GM21529 (cell line): ENCODE data around the gene HSPB7.
"Not testable (repeated sequence)": the region's sequence is repeated elsewhere in the genome, so short reads cannot be mapped to it uniquely, and the experiment has no call there.

ENCODE experiments used
- ATAC-seq: cut with Tn5 transposase; IDR thresholded peaks from one replicate; pipeline ENCODE4 v1.9.1; 2021; ENCODE audit not compliant: unreplicated experiment

Gene HSPB7

DNA sequence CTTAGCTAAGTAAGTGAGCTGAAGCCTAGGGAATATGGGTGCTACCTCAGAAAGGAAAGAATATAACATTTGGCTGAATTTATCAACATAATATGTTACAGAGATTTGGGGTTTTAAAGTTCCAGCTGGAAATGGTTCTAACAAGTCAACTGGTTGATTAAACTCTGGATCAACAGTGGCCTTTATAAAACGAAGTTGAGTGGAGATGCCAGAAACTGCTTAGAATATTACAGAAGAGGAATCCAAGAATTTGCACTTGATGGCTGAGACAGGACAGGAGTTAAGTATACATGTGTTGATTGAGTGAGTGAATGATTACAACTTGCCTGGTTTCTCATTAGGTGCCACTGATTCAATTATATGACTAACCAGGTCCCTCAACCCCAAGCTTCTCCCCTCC, 34.6 kb downstream of the HSPB7 start:
- no peak for ATAC-seq

DNA sequence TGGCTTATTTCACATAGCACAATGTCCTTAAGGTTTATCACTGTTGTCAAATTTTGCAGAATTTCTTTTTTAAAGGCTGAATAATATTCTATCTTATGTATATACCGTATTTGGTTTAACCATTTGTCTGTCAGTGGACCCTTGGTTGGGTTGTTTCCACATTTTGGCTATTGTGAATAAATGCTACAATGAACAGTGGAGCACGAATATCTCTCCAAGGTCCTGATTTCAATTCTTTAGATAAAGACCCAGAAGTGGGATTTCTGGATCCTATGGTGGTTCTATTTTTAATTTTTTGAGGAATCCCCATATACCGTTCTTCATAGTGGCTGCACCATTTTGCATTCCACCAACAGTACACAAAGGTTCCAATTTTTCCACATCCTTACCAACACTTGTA, 36.2 kb downstream of the HSPB7 start:
- ATAC-seq, result no peak

DNA sequence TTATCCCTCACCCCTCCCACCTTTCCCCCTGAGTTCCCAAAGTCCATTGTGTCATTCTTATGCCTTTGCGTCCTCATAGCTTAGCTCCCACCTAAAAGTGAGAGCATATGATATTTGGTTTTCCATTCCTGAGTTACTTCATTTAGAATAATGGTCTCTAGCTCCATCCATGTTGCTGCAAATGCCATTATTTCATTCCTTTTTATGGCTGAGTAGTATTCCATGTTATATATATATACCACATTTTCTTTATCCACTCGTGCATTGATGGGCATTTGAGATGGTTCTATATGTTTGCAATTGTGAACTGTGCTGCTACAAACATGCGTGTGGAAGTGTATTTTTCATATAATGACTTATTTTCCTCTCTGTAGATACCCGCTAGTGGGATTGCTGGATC, 39.9 kb downstream of the HSPB7 start:
- ATAC-seq, result not testable (repeated sequence)

DNA sequence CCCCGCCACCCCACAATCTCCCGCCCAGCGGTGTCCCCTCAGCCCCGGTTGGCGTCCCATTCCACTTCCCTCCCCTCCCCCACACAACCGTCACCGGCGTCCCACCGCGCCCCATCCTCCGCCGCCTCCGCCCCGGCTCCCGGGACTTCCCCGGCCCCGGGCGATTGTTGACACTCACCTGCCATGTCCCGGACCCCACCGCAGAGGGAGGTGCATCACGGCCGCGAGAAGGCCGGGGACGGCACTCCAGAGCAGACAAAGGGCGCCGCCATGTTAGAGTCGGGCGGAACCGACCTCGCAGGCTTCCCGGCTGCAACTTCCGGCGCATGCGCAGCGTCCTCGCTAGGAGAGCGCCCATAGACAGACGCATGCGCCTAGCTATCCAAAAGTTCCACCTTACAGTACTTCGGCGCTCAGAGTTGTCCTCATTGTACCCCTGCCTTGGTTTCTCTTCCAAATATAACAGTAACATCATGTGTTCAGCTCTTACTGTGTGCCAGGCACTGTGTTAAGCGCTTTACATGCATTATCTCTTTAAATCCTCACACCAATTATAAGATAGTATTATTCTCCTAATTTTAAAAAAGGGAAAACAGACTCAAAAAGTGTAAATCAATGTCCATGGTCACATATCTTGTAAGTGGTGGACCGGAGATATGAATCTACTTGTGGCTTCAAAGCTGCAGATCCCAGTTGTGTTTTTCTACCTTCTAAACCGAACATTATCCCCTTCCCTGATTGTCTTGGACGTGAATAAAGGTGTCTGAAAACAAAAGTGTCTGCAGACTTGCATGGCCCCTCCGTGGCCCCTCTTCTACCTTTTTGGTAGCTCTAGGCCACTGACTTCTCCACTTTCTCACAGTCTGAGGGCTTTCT, 41.8 kb downstream of the HSPB7 start, which contains the start of gene ZBTB17:
Gene ZBTB17, minus strand, starts transcription at position 297 of the 876 bp plus-strand sequence. CDS start 27,606 bp downstream, outside the sequence.
- peak; percentile 74 for ATAC-seq

DNA sequence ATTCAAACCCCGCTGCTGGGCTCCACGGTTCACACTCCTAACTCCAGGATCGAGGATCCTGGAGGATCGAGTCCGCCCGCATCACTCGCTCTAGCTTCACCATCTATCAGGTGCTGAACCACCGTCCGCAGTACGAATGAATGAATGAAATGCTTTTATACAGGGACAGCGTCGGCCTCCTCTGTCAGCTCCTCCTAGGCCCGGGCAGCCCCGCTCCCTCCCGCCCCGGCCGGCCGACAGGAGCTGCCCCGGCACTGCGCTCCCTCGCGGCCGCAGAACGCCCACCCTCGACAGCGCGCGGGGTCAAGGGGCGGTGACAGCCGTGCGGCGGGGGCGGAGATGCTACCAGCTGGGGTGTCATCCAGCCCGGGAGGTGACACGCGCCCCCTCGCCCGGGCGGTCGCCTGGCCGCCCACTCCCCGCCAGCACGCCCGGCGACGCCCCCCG, 42.5 kb downstream of the HSPB7 start:
- peak; percentile 50 for ATAC-seq

DNA sequence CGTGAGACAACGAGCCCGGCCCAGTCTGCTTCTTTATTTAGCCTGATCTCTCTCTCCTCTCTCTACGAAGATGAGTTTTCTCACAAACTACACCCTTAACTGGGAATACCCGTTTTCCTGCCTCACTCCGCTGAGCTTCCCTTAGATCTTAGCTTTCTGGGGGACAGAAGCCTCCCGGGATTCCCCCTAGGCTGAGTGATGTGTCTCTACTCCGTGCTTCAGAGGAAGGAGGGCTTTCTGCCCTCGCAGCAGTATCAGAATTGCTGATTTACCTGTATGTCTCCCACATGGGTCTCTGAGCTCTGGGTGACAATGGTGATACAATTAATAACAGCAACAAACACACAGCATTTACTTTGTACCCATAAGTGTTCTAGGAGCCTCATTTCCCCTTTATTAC, 43.0 kb downstream of the HSPB7 start:
- ATAC-seq, result peak; percentile 37

DNA sequence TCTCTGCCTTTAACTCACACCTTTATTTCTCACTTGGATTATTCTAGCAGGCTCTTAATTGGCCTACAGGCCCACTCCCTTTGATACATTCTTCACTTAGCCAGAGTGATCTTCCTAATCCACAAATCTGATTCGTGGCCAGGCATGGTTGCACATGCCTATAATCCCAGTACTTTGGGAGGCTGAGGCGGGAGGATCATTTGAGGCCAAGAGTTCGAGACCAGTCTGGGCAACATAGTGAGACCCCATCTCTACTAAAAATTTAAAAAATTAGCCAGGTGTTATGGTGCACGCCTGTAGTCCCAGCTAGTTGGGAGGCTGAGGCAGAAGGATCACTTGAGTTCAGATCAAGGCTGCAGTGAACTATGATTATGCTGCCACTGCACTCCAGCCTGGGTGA, 44.1 kb downstream of the HSPB7 start:
- ATAC-seq, result no peak

DNA sequence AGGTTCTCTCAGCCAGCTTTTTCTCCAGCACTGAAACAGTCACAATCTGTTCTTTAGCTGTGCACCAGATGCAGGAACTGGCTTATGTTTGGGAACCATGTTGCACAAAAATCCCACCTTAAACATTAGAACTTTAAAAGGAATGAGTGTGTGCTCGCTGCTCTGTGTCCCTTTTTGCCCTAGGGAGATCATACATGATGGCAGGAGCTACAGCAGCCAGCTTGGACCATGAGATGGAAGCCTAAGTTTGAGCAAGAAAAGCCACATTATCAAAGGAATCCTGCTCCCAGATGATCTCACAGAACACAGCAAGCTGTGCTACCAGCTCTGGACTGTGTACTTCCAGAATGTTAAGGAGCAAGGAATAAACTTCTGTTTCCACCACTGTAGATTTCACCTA, 45.4 kb downstream of the HSPB7 start:
- ATAC-seq, result no peak

DNA sequence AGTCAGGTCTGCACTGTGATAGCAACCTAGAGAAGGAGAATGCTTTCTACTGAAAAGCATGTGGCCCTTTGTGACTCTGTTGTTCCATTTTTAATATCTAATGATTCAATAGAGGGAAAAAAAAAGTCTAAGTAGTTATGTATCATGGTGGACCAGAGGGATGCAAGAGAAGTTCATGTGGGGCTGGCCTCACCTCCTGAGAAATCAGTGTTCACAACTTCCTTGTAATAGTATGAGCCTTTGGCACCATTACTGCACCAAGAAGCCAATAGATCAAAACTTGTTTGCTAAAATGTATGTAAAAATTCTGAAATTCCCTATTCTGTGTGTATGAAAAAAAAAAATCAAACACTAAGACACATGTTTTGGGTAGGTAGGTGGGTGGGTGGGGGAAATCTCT, 46.9 kb downstream of the HSPB7 start:
- ATAC-seq, result no peak

DNA sequence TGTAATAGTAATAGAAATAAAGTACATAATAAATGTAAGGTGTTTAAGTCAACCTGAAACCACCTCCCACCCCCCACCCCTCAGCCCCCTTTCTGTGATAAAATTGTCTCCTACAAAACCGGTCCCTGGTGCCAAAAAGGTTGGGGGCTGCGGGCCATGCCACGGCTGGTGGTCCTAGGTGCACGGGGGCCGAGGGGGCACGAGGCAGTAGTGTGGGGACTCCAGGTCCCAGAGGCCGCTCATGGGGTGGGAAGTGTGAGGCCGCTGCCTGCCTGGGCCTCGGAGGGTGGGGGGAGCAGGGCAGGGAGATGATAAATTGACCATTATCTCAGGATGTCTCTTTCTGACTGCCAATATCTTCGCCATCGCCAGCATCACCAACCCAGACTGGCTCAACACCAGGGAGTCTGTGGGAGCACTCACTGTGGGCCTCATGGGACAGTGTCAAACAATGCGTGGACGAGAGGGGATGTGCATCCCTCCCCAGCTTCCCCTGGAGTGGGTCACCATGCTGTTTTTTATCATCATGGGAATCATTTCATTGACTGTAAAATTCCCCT, 48.4 kb downstream of the HSPB7 start:
- ATAC-seq, result no peak

DNA sequence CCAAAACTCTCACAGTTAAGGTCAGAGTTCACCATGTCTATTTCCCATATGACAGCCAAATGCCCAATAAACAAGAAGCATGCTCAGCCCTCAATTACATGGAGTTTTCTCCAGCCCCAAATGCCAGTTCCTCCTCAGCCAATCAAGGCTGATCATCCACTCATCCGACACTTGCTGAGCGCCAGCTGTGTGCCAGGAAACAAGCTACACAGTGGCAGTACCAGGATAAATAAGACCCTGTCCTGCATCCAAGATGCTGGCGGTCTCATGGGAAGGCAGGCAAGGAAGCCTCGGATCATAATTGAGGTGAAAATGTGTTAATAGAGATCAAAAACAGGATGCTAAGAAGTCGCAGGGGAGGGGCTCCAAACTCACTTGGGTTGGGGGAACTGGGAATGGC, 49.7 kb downstream of the HSPB7 start:
- ATAC-seq, result no peak

DNA sequence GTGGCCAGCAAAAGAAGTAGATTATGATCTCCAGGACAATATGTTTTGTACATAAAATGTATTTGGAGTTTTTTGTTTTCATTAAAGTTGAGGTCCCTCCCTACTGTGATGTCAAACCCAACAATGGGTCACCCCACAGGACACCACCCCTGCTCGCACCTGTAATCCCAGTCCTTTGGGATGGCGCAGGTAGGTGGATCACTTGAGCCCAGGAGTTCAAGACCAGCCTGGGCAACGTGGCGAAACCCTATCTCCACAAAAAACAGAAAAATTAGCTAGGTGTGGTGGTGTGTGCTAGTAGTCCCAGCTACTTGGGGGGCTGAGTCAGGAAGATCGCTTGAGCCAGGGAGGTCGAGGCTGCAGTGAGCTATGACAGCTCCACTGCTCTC, 50.9 kb downstream of the HSPB7 start:
- ATAC-seq, result no peak

DNA sequence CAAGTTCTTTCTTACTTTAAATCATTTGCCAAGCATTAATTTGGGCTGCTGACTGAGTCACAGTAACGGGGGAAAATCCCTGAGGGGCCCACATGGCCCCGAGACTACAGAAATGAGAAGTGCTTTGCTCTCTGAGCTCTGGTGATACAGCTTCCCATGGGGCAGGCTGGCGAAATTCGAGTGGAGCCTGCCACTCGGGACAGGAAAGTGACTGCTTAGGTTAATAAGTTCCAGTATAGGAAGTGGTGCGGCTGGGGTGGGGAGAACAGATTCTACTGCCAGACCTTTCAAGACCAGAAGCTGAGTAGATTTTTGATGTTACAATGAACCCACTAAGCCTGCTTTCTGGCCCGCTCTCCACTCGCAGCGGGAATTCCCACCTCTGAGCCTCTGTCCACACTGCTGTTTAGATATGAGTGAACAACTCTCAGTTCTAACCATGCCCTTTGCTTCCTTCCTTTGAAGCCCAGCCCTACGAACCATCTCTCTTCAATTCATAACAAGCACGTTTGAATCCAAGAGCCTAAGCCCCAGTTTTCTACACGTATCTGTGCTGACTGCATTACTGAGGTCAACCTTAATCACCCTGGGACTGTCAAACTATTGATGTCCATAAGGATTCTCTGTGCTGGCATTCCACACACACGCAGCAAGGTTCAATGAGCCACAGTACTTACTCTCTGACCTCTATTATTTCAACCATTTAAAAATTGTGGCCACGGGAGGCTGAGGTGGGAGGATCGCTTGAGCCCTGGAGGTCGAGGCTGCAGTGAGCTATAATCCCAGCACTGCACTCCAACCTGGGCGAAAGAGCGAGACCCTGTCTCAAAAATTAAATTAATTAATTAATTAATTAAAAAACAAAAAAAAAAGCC, 51.5 kb downstream of the HSPB7 start:
- ATAC-seq, result peak; percentile 71

DNA sequence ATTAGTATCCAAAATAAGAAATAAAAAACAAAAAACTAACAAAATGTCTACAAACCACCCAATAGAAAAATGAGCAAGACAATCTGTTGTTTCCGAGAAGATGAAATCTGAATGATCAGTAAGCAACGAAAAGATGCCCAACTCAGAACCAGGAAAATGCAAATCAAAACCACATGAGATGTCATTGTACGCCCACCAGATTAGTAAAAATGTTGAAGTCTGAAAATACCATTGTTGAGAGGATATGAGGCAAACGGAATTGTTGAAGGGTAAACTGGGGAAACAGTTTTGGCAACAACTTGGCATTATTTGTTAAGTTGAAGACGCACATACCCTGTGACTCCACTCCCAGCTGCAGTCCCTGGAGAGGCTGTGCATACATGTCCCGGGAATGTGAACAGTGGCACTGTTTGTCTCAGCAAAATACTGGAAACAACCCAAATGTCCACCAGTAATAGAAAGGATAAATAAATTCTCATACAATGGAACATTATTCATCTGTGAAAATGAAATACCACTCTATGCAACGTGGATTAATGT, 52.5 kb downstream of the HSPB7 start:
- ATAC-seq, result no peak
